Measurements from ENCODE around the gene SGPP2.

SGPP2 gene

DNA sequence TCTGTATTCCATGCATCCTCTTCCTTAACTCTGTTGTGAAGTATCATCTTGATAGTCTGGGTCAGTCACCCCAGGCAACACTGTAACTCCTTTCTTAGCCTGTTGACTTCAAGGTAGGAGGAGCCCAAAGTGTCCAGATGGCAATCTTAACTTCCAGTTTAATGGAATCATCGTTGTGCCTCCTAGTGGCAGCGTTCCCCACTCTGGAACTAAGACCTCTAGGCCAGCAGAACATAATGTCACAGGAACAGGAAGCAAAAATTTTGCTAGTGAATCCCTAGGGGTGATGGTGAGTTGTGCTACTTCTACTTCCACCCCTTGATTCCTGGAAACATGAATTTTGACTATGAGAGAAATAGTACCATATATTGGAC is 11.7 kb downstream of the SGPP2 start:
- TF ChIP-seq, protein P1, sequence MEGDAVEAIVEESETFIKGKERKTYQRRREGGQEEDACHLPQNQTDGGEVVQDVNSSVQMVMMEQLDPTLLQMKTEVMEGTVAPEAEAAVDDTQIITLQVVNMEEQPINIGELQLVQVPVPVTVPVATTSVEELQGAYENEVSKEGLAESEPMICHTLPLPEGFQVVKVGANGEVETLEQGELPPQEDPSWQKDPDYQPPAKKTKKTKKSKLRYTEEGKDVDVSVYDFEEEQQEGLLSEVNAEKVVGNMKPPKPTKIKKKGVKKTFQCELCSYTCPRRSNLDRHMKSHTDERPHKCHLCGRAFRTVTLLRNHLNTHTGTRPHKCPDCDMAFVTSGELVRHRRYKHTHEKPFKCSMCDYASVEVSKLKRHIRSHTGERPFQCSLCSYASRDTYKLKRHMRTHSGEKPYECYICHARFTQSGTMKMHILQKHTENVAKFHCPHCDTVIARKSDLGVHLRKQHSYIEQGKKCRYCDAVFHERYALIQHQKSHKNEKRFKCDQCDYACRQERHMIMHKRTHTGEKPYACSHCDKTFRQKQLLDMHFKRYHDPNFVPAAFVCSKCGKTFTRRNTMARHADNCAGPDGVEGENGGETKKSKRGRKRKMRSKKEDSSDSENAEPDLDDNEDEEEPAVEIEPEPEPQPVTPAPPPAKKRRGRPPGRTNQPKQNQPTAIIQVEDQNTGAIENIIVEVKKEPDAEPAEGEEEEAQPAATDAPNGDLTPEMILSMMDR (IDR thresholded peaks at IDR 0.05; ENCODE audit: control insufficient read depth, extremely low read depth, insufficient read depth), result no peak
- H3K4me3 ChIP-seq (ENCODE audit: low read depth, low read length), result no peak overlapping the region
- no peak for DNase-seq (ENCODE audit: low read depth)

DNA sequence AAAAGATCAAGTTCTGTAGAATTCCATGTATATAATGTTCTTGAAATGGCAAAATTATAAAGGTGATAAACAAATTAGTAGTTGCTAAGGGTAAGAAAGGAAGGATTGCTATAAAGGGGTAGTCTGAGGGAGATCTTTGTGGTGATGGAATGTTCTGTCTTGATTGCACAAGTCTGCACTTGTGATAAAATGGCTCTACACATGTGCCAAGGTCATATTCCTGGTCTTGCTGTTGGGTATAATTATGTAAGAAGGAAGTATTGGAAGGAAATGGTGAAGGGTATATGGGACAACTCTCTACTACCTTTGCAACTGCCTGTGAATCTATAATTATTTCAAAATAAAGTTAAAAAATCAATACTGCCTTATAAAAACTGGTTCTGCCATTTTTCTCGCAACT is 15.3 kb downstream of the SGPP2 start:
- H3K4me3 ChIP-seq (ENCODE audit: low read depth, low read length), result no peak overlapping the region
- DNase-seq (ENCODE audit: low read depth), result no peak
- TF ChIP-seq, protein P1 (IDR thresholded peaks at IDR 0.05; ENCODE audit: control insufficient read depth, extremely low read depth, insufficient read depth), result no peak

DNA sequence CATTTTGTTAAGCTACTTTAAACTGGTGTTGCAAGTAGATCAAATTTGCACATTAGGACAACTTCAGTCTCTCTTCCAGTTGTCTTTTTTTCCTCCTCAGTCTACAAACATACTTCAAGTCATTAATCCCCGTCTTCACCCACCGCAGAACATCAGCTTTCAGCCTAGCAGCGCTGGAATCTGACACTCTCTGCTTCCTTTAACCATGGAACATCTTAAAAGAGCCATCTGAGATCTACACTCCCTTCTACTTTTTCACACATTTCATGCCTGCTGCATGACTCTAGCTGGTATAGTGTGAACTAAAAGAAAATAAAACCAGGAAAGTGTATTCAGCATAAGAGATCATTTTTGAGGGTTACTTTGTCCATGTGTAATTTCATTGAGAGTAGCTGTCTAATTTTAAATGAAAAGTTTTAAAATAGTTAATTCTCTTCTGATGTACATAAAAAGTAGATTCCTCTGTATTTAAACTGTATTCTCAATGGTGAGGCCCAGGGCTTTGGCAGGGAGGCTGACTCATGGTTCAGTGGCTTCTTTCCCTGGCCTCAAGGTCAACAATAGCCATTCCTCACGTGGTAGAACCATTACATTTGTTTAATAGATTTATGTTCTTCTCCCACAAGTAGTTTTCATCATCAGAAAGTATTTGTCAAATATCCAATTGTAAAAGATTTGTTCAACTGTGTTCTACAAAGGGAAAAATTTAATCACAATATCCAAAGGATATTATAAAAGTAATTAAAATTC is 16.5 kb downstream of the SGPP2 start:
- DNase-seq (ENCODE audit: low read depth), result no peak
- TF ChIP-seq, protein P1 (IDR thresholded peaks at IDR 0.05; ENCODE audit: control insufficient read depth, extremely low read depth, insufficient read depth), result no peak

DNA sequence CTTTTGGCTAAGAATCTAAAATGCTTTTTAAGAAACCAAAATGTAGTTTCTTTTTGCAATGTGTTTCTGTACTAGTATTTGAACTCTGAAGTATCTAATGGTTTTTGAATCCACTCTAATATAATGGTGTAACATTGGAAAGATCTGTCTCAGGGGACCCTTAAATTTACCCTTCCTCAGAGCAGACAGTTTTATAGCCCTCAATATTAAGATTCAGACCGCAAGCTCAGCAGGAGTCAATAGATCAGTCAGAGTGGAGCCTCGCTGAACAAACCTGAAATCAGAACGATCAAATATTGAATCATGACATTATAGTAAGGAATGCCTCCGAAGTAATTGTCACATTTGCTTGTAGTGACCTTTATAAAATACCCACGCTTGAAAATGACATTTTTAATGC is 18.3 kb downstream of the SGPP2 start:
- TF ChIP-seq, protein P1 (IDR thresholded peaks at IDR 0.05; ENCODE audit: control insufficient read depth, extremely low read depth, insufficient read depth), result no peak
- no peak for DNase-seq (ENCODE audit: low read depth)
- no peak overlapping the region for H3K4me3 ChIP-seq (ENCODE audit: low read depth, low read length)

More for the DNA sequence above, 16.5 kb downstream of the SGPP2 start:
- no peak overlapping the region for H3K4me3 ChIP-seq (ENCODE audit: low read depth, low read length)

DNA sequence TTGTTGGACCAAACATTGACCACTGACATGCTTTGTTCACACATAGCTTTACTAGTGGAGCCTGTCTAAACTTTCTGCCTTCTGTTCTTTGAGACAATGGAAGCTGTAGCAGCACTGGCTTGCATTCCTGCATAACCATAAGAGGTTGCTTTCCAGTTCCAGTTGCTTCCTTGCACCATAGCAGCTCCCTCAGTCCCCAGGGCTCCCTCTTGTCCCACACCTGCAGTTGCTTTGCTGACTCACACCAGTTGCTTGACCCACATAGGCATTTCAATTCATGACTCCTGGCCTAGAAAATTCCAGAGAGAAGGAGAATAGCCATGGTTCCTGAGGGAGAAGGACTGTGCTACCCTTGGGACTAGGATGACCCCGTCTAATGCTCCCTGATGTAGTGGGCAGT is 20.9 kb downstream of the SGPP2 start:
- no peak overlapping the region for H3K4me3 ChIP-seq (ENCODE audit: low read depth, low read length)
- TF ChIP-seq, protein P1 (IDR thresholded peaks at IDR 0.05; ENCODE audit: control insufficient read depth, extremely low read depth, insufficient read depth), result no peak
- no peak for DNase-seq (ENCODE audit: low read depth)

DNA sequence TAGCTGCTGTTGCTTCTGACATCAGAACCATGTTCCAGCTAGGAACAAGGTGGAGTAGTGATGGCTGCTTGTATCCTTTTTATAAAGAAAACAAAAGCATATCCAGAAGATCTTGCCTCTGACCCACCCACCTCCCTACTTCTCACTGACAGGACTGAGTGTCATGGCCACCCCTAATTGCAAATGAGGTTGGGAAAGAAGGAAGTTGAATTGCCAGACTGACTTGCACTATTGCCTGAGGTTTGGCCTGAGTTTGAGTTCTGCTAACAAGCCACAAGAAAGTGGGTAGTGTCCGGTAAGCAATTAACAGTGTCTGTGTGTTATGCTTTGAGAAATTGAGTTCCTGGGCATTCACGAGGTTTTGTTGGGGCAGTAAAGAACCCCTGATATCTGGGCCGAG is 22.8 kb downstream of the SGPP2 start:
- DNase-seq (ENCODE audit: low read depth), result no peak
- TF ChIP-seq, protein P1 (IDR thresholded peaks at IDR 0.05; ENCODE audit: control insufficient read depth, extremely low read depth, insufficient read depth), result no peak
- no peak overlapping the region for H3K4me3 ChIP-seq (ENCODE audit: low read depth, low read length)

DNA sequence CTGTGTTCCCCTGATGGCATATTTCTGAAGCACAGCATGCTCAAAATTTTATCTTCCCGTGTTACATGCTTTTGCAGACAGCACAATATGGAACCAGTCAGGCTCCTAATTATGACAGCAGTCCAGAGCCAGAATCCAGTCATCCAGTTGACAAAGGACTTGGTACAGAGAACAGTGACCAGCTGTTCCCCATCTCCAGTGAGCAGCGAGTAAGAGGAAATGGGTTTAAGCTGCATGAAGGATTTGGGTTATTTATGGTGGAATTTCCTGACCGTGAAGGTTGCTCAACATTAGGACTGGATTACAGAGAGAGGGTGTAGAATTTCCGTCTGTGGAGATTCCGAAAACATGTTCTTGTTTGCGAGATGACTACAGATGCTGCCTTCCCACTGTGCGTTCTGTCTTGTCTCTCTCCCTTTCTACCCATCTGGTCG is 24.4 kb downstream of the SGPP2 start:
- no peak overlapping the region for H3K4me3 ChIP-seq (ENCODE audit: low read depth, low read length)
- no peak for DNase-seq (ENCODE audit: low read depth)
- TF ChIP-seq, protein P1 (IDR thresholded peaks at IDR 0.05; ENCODE audit: control insufficient read depth, extremely low read depth, insufficient read depth), result no peak
